MCF 10A (cell line): ENCODE results near the gene TMEM39B. TPM values are rescaled to one million over a fixed set of nuclear protein-coding genes. Genes with fewer than 3 reads are reported as not detected.
A peak's percentile ranks its signal among the peaks of the same experiment; 100 is the strongest.
"Not testable (repeated sequence)": the region's sequence is repeated elsewhere in the genome, so short reads cannot be mapped to it uniquely, and the experiment has no call there.

Experiments
- BruUV-seq: library from RNA; stranded (reverse); fragments of 400-500 nt; replicated peaks from 2 replicates; lab custom pipeline; 2021; lab: Mats Ljungman, UMichigan
- CTCF ChIA-PET: fragments of 300-600 bp; sonication (Branson Sonifier 250); formaldehyde crosslinking; extraction: SDS; loops from one replicate; lab custom pipeline; 2021; ENCODE audit warnings: antibody characterized with exemption, inconsistent platforms; lab: Yijun Ruan, JAX
- POLR2A ChIA-PET: fragments of 300-600, 350-650 bp; sonication (Branson Sonifier 250); formaldehyde crosslinking; extraction: SDS; loops from one replicate; lab custom pipeline; 2020; ENCODE audit warnings: antibody characterized with exemption, inconsistent platforms; lab: Yijun Ruan, JAX
- DNase-seq: peaks from one replicate; pipeline ENCODE4 v3.0.0-alpha.2; 2018; ENCODE audit not compliant: unreplicated experiment
- H3K27ac Mint-ChIP-seq: one replicate; pipeline ENCODE4 v1.8.0; 2022; ENCODE audit warnings: mild to moderate bottlenecking, low read depth, mixed read lengths; ENCODE audit not compliant: unreplicated experiment
- H3K27me3 Mint-ChIP-seq: one replicate; pipeline ENCODE4 v1.8.0; 2022; ENCODE audit warnings: mixed read lengths; ENCODE audit not compliant: insufficient read depth, unreplicated experiment
- H3K36me3 Mint-ChIP-seq: one replicate; pipeline ENCODE4 v1.8.0; 2022; ENCODE audit warnings: mild to moderate bottlenecking, moderate library complexity, mixed read lengths; ENCODE audit not compliant: insufficient read depth, unreplicated experiment
- H3K4me1 Mint-ChIP-seq: one replicate; pipeline ENCODE4 v1.8.0; 2022; ENCODE audit warnings: mixed read lengths; ENCODE audit not compliant: insufficient read depth, unreplicated experiment
- H3K4me3 Mint-ChIP-seq: one replicate; pipeline ENCODE4 v1.8.0; 2022; ENCODE audit warnings: mild to moderate bottlenecking, moderate library complexity, mixed read lengths; ENCODE audit not compliant: unreplicated experiment
- H3K9me3 Mint-ChIP-seq: one replicate; pipeline ENCODE4 v1.8.0; 2022; ENCODE audit warnings: mixed read lengths; ENCODE audit not compliant: unreplicated experiment
- intact Hi-C: fragments of 100-400 bp; cut with micrococcal nuclease; formaldehyde crosslinking; loops from 2 replicates; pipeline ENCODE4 v1.14.1; 2022
- total RNA-seq: library from RNA; stranded (reverse); gene quantifications from 2 replicates; pipeline ENCODE4 v1.2.3, GENCODE V29; 2022
- TF ChIP-seq, protein P1 (sequence below): fragments of 200-600 bp; IDR thresholded peaks from one replicate; pipeline ENCODE4 v1.8.0; 2022; ENCODE audit warnings: antibody characterized with exemption, mild to moderate bottlenecking; ENCODE audit not compliant: unreplicated experiment

Gene TMEM39B
- total RNA-seq, 1 experiment from 2014 or later: 22.3 TPM

DNA sequence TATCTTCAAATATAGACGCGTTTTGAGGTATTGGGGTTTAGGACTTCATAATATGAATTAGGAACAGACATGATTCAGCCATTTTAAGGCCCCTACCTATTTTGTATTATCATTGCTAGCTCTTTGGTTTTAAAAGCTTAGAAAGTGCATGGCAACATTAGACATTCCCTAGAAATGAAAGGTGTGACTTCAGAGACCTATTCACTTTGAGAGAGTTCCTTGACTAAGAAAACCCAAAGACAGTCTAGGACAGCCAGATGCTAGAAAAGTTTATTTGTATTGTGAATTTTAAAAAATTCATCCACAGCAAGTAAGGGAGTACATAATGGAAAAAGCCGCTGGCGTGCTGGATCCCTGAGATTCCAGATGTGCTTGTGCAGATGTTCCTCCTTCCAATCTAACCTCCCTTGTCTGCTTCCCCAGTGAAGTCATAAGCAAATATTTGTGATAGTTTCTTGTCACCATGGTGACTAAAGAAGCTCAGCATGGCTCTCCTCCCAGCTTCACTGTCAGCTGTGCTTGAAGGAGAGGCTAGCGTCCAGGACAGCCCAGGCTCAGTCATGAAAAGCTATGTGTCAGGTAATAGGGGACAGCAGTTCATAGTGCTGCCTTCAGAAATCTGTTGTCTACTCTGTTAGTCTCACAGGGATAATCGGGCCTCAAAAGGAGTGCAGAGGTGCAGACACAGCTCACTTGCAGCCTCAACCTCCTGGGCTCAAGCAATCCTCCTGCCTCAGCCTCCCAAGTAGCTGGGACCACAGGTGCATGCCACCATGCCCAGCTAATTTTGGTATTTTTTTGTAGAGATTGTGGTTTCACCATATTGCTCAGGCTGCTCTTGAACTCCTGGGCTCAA lies 69.9 kb downstream of the TMEM39B start:
- intact Hi-C loops: no loop called here
- DNase-seq: peak; percentile 12
- CTCF ChIA-PET: interaction anchor here (0.9 kb wide), 2 partner anchors 22 to 38 kb away, joined by 4 read pairs; no protein-coding TSS in a partner anchor
- H3K36me3 Mint-ChIP-seq: peaks cover 4% of the 10 kb centered on the region
- H3K27ac Mint-ChIP-seq: peak overlapping the region; percentile 64
- TF ChIP-seq, protein P1, sequence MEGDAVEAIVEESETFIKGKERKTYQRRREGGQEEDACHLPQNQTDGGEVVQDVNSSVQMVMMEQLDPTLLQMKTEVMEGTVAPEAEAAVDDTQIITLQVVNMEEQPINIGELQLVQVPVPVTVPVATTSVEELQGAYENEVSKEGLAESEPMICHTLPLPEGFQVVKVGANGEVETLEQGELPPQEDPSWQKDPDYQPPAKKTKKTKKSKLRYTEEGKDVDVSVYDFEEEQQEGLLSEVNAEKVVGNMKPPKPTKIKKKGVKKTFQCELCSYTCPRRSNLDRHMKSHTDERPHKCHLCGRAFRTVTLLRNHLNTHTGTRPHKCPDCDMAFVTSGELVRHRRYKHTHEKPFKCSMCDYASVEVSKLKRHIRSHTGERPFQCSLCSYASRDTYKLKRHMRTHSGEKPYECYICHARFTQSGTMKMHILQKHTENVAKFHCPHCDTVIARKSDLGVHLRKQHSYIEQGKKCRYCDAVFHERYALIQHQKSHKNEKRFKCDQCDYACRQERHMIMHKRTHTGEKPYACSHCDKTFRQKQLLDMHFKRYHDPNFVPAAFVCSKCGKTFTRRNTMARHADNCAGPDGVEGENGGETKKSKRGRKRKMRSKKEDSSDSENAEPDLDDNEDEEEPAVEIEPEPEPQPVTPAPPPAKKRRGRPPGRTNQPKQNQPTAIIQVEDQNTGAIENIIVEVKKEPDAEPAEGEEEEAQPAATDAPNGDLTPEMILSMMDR: no peak
- no peaks in the 10 kb centered on the region for H3K27me3 Mint-ChIP-seq
- POLR2A ChIA-PET: interaction anchor here (0.6 to 1.5 kb wide), 5 partner anchors 8 to 542 kb away, joined by 3 to 6 read pairs (median 3); no protein-coding TSS in a partner anchor
- no peaks in the 10 kb centered on the region for H3K9me3 Mint-ChIP-seq
- no TSS peak for BruUV-seq
- H3K4me3 Mint-ChIP-seq: no peak overlapping the region
- H3K4me1 Mint-ChIP-seq: peaks cover 46% of the 10 kb centered on the region

DNA sequence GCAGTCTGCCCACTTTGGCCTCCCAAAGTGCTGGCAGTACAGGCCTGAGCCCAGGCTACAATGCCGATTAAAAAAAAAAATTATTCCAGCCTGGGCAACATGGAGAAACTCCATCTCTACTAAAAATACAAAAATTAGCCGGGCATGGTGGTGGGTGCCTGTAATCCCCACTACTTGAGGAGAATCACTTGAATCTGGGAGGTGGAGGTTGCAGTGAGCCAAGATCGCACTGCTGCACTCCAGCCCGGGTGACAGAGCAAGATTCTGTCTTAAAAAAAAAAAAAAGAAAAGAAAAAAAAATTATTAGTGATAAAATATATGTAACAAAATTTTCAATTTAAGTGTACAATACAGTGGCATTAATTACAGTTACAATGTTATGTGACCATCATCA lies 70.6 kb downstream of the TMEM39B start:
- BruUV-seq, H3K4me3 Mint-ChIP-seq, intact Hi-C loops, H3K36me3 Mint-ChIP-seq, H3K9me3 Mint-ChIP-seq, H3K27me3 Mint-ChIP-seq, DNase-seq: not testable (repeated sequence)
- ChIA-PET CTCF (interaction anchor here (0.9 kb wide), 1 partner anchor 37 kb away, joined by 4 read pairs; no protein-coding TSS in a partner anchor), POLR2A (interaction anchor here (0.6 to 1.5 kb wide), 5 partner anchors 8 to 541 kb away, joined by 3 to 6 read pairs (median 3); no protein-coding TSS in a partner anchor)
- Mint-ChIP-seq H3K27ac (peak overlapping the region; percentile 64), H3K4me1 (peaks cover 41% of the 10 kb centered on the region)

DNA sequence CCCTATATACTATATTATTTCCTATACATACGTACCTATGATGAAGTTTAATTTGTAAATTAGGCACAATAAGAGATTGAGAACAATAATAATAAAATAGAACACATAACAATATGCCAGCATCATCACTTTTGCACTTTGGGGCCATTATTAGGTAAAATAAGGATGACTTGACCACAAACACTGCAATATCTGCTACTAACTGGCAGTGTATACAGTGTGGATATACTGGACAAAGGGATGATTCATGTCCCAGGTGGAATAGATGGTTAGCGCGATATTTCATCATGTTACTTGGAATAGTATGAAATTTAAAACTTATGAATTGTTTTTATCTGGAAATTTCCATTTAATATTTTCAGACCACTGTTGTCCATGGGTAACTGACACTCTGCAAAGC lies 71.3 kb downstream of the TMEM39B start:
- intact Hi-C loops: no loop called here
- Mint-ChIP-seq H3K9me3 (no peaks in the 10 kb centered on the region), H3K27me3 (no peaks in the 10 kb centered on the region), H3K4me3 (no peak overlapping the region), H3K36me3 (peaks cover 14% of the 10 kb centered on the region), H3K4me1 (peaks cover 34% of the 10 kb centered on the region), H3K27ac (peak overlapping the region; percentile 64)
- no TSS peak for BruUV-seq
- CTCF ChIA-PET: no interaction called here
- TF ChIP-seq, protein P1: no peak
- POLR2A ChIA-PET: interaction anchor here (0.9 to 1.1 kb wide), 2 partner anchors 15 to 35 kb away, joined by 3 read pairs; no protein-coding TSS in a partner anchor
- peak; percentile 35 for DNase-seq

DNA sequence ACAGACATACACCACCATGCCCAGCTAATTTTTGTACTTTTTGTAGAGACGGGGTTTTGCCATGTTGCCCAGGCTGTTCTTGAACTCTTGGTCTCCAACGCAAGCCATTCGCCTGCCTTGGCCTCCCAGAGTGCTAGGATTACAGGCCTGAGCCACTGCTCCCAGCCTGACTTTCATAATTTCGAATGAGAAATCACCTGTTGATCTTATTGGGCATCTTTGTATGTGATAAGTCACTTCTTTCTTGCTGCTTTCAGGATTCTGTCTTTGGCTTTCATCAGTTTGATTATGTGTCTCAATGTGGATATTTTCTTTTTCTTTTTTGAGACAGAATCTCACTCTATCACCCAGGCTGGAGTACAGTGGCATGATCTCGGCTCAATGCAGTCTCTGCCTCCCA lies 75.1 kb downstream of the TMEM39B start:
- intact Hi-C loops, POLR2A ChIA-PET: not testable (repeated sequence)

DNA sequence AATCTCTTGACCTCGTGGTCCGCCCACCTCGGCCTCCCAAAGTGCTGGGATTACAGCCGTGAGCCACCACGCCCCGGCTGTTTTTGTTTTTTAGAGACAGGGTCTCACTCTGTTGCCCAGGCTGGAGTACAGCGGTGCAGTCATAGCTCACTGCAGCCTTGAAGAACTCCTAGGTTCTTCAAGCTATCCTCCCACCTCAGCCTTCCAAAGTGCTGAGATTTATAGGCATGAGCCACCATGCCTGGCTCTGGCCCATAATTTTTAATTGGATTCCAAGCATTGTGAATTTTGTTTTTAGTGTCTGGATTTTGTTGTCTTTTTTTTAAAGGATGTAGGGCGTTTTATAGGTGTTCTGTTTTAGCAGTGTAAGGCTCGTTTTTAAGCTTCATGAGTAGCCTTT lies 78.1 kb downstream of the TMEM39B start:
- H3K4me3 Mint-ChIP-seq: no peak overlapping the region
- TF ChIP-seq, protein P1: no peak
- intact Hi-C loops: no loop called here
- POLR2A ChIA-PET: interaction anchor here (0.7 to 1.8 kb wide), 3 partner anchors 8 to 29 kb away, joined by 3 to 5 read pairs (median 4); partner anchors contain the start of gene TXLNA
- H3K36me3 Mint-ChIP-seq: peaks cover 41% of the 10 kb centered on the region
- H3K4me1 Mint-ChIP-seq: peaks cover 10% of the 10 kb centered on the region
- H3K9me3 Mint-ChIP-seq: no peaks in the 10 kb centered on the region
- H3K27me3 Mint-ChIP-seq: no peaks in the 10 kb centered on the region
- no TSS peak for BruUV-seq
- H3K27ac Mint-ChIP-seq: peak overlapping the region; percentile 3
- CTCF ChIA-PET: interaction anchor here (0.6 to 1.0 kb wide), 2 partner anchors 39 to 116 kb away, joined by 3 read pairs; no protein-coding TSS in a partner anchor
- no peak for DNase-seq

More for the DNA sequence above, 75.1 kb downstream of the TMEM39B start:
- H3K4me3 Mint-ChIP-seq, BruUV-seq, CTCF ChIA-PET, H3K9me3 Mint-ChIP-seq, H3K27me3 Mint-ChIP-seq, H3K27ac Mint-ChIP-seq, DNase-seq: not testable (repeated sequence)
- H3K4me1 Mint-ChIP-seq: peaks cover 25% of the 10 kb centered on the region
- H3K36me3 Mint-ChIP-seq: peaks cover 23% of the 10 kb centered on the region
